Liver (tissue), 9 donors: ENCODE data around the gene PLA2R1. TPM values are rescaled to one million over a fixed set of nuclear protein-coding genes. Genes with fewer than 3 reads are reported as not detected.

Experiments
- DNase-seq: peaks from one replicate; pipeline ENCODE4 v3.0.0-alpha.2; 2017; ENCODE audit warnings: low spot score
- H3K27ac ChIP-seq, 2 donors: one replicate each; pipeline ENCODE4 v1.7.0; 2013; ENCODE audit warnings: inconsistent platforms in 2 of 2, low read length in 2 of 2, control low read depth in 1 of 2, low read depth in 1 of 2, mild to moderate bottlenecking in 1 of 2
- H3K27me3 ChIP-seq, 4 donors: one replicate each; pipeline versions ENCODE4 v1.6.1 to v1.7.0; 2013; ENCODE audit warnings: low read length in 3 of 4, inconsistent platforms in 1 of 4, mild to moderate bottlenecking in 1 of 4, moderate library complexity in 1 of 4; ENCODE audit not compliant: control insufficient read depth in 4 of 4, insufficient read depth in 4 of 4
- H3K36me3 ChIP-seq, 4 donors: one replicate each; pipeline versions ENCODE4 v1.6.1 to v1.7.0; 2013; ENCODE audit warnings: low read length in 3 of 4, mild to moderate bottlenecking in 3 of 4, low read depth in 1 of 4, moderate library complexity in 1 of 4; ENCODE audit not compliant: control insufficient read depth in 4 of 4, insufficient read depth in 3 of 4
- H3K4me1 ChIP-seq, 4 donors: one replicate each; pipeline versions ENCODE4 v1.6.1 to v1.7.0; 2013; ENCODE audit warnings: low read length in 3 of 4, mild to moderate bottlenecking in 3 of 4, moderate library complexity in 1 of 4; ENCODE audit not compliant: control insufficient read depth in 4 of 4, insufficient read depth in 4 of 4
- H3K4me3 ChIP-seq, 3 donors: one replicate each; pipeline versions ENCODE4 v1.6.1 to v1.7.0; 2013; ENCODE audit warnings: low read length in 3 of 3, control low read depth in 1 of 3, low read depth in 1 of 3, mild to moderate bottlenecking in 1 of 3
- H3K9ac ChIP-seq, 2 donors: one replicate each; pipeline ENCODE4 v1.7.0; 2013; ENCODE audit warnings: low read length in 2 of 2, mild to moderate bottlenecking in 2 of 2, moderate library complexity in 2 of 2, control low read depth in 1 of 2, low read depth in 1 of 2
- H3K9me3 ChIP-seq, 4 donors: one replicate each; pipeline versions ENCODE4 v1.6.1 to v1.7.0; 2013; ENCODE audit warnings: low read length in 3 of 4; ENCODE audit not compliant: control insufficient read depth in 4 of 4
- ATF3 ChIP-seq: IDR thresholded peaks from 2 replicates; pipeline ENCODE4 v1.6.1; 2016; ENCODE audit warnings: antibody characterized with exemption
- EGR1 ChIP-seq, 2 donors: IDR thresholded peaks; 2 replicates each; pipeline ENCODE4 v1.6.1; 2016 to 2018; ENCODE audit warnings: antibody characterized with exemption in 2 of 2, low read depth in 2 of 2
- FOXA1 ChIP-seq: IDR thresholded peaks from 2 replicates; pipeline ENCODE4 v1.6.1; 2016; ENCODE audit warnings: antibody characterized with exemption
- FOXA2 ChIP-seq: IDR thresholded peaks from 2 replicates; pipeline ENCODE4 v1.6.1; 2016; ENCODE audit warnings: antibody characterized with exemption
- GABPA ChIP-seq, 2 donors: IDR thresholded peaks in 1 of 2; conservative IDR thresholded peaks in 1 of 2; 2 replicates each; pipeline ENCODE4 v1.6.1; 2016; ENCODE audit warnings: antibody characterized with exemption in 2 of 2, mild to moderate bottlenecking in 1 of 2, moderate library complexity in 1 of 2
- HNF4A ChIP-seq, 2 donors: conservative IDR thresholded peaks; 2 replicates each; pipeline ENCODE4 v1.6.1; 2016; ENCODE audit warnings: antibody characterized with exemption in 2 of 2, mild to moderate bottlenecking in 2 of 2
- HNF4G ChIP-seq: IDR thresholded peaks from 2 replicates; pipeline ENCODE4 v1.6.1; 2016; ENCODE audit warnings: antibody characterized with exemption
- JUND ChIP-seq, 2 donors: IDR thresholded peaks; 2 replicates each; pipeline ENCODE4 v1.6.1; 2016; ENCODE audit warnings: antibody characterized with exemption in 2 of 2
- MAX ChIP-seq: IDR thresholded peaks from 2 replicates; pipeline ENCODE4 v1.6.1; 2016; ENCODE audit warnings: antibody characterized with exemption
- NR2F2 ChIP-seq: IDR thresholded peaks from 2 replicates; pipeline ENCODE4 v1.6.1; 2016; ENCODE audit warnings: antibody characterized with exemption
- RAD21 ChIP-seq, 2 donors: IDR thresholded peaks; 2 replicates each; pipeline ENCODE4 v1.6.1; 2016; ENCODE audit warnings: antibody characterized with exemption in 2 of 2, mild to moderate bottlenecking in 2 of 2
- RXRA ChIP-seq, 2 donors: IDR thresholded peaks; 2 replicates each; pipeline ENCODE4 v1.6.1; 2017 to 2018; ENCODE audit warnings: antibody characterized with exemption in 2 of 2, mild to moderate bottlenecking in 1 of 2
- SP1 ChIP-seq: IDR thresholded peaks from 2 replicates; pipeline ENCODE4 v1.6.1; 2018; ENCODE audit warnings: antibody characterized with exemption, mild to moderate bottlenecking
- TAF1 ChIP-seq: conservative IDR thresholded peaks from 2 replicates; pipeline ENCODE4 v1.6.1; 2016; ENCODE audit warnings: antibody characterized with exemption, mild to moderate bottlenecking
- YY1 ChIP-seq: IDR thresholded peaks from 2 replicates; pipeline ENCODE4 v1.6.1; 2016; ENCODE audit warnings: antibody characterized with exemption, mild to moderate bottlenecking
- ZBTB33 ChIP-seq: IDR thresholded peaks from 2 replicates; pipeline ENCODE4 v1.6.1; 2016; ENCODE audit warnings: antibody characterized with exemption
- WGBS: extraction: QIAGEN DNeasy Blood & Tissue Kit; methylation state at CpG from one replicate; pipeline ENCODE4 v1.1.7; 2013; 5-methylcytosine and 5-hydroxymethylcytosine counted together
- polyA plus RNA-seq, 2 donors: library from polyadenylated mRNA; stranded (reverse) in 1 of 2; unstranded in 1 of 2; fragments of 200-250 nt in 1 of 2; fragments of >200 nt in 1 of 2; fragmentation: Nextera tagmentation in 1 of 2; extraction: Ambion mirVana in 1 of 2; gene quantifications; one replicate each; pipeline versions ENCODE4 v1.2.1 to v1.2.3, GENCODE V29; 2013 to 2015
- total RNA-seq, 2 donors: library from RNA; depleted of rRNA; stranded (reverse); fragments of >200 nt; gene quantifications; one replicate each; pipeline ENCODE4 v1.2.3, GENCODE V29; 2014
- TF ChIP-seq, protein P1 (sequence below): fragments of 150-350 bp; IDR thresholded peaks from 2 replicates; pipeline ENCODE4 v1.5.1; 2017; ENCODE audit warnings: improper control_type of control experiment, low read depth, low read length; ENCODE audit not compliant: missing input control
- TF ChIP-seq, protein P2 (sequence below): IDR thresholded peaks from 2 replicates; pipeline ENCODE4 v1.6.1; 2016; ENCODE audit warnings: antibody characterized with exemption, mild to moderate bottlenecking
- donor health status: healthy.
- donor health status: healthy.
- donor health status: healthy.
- donor health status: healthy.
- donor health status: healthy.

PLA2R1 gene
- total and polyA plus RNA-seq, 4 donors: 0.61 to 2.3 (median 0.66) TPM

DNA sequence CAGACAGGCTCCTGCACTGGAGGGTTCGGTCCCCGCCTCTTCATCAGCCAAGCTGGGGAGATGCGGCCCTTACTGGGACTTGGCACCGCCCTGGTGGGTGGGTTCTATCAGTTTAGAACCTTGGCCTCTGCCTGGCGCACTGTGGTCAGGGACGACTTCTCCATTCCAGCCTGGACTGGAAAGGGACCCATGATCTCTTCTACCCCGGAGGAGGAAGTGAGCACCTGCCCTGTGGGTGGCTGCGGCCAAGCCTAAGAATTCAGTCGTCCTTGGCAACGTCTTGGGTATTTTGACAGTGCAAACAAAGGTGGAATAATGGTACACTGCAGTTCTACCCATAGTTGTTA, 157.5 kb downstream of the PLA2R1 start:
- Histone ChIP-seq H3K36me3 (no peaks in the 10 kb centered on the region), H3K27ac (no peak overlapping the region), H3K9me3 (no peaks in the 10 kb centered on the region), H3K9ac (no peak overlapping the region), H3K4me1 (peaks cover 4 to 14% (median 9%) of the 10 kb centered on the region in 4 donors), H3K4me3 (peak overlapping the region in 1 of 3 donors; percentile 43), H3K27me3 (no peaks in the 10 kb centered on the region)
- TF ChIP-seq HNF4A (conservative IDR thresholded peaks at IDR 0.05): no peak
- TF ChIP-seq, protein P1, sequence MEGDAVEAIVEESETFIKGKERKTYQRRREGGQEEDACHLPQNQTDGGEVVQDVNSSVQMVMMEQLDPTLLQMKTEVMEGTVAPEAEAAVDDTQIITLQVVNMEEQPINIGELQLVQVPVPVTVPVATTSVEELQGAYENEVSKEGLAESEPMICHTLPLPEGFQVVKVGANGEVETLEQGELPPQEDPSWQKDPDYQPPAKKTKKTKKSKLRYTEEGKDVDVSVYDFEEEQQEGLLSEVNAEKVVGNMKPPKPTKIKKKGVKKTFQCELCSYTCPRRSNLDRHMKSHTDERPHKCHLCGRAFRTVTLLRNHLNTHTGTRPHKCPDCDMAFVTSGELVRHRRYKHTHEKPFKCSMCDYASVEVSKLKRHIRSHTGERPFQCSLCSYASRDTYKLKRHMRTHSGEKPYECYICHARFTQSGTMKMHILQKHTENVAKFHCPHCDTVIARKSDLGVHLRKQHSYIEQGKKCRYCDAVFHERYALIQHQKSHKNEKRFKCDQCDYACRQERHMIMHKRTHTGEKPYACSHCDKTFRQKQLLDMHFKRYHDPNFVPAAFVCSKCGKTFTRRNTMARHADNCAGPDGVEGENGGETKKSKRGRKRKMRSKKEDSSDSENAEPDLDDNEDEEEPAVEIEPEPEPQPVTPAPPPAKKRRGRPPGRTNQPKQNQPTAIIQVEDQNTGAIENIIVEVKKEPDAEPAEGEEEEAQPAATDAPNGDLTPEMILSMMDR: no peak
- no peak for TF ChIP-seq RXRA (IDR thresholded peaks at IDR 0.05)
- no peak for TF ChIP-seq HNF4G
- TF ChIP-seq FOXA1: no peak
- no peak for TF ChIP-seq EGR1 (IDR thresholded peaks at IDR 0.05; ENCODE audit: low read depth in 2 of 2)
- no peak for TF ChIP-seq NR2F2
- TF ChIP-seq TAF1: no peak
- TF ChIP-seq RAD21 (IDR thresholded peaks at IDR 0.05): no peak
- TF ChIP-seq ATF3: no peak
- no peak for TF ChIP-seq YY1
- no peak for TF ChIP-seq MAX
- TF ChIP-seq FOXA2: no peak
- no peak for TF ChIP-seq ZBTB33
- TF ChIP-seq JUND (IDR thresholded peaks at IDR 0.05): no peak
- TF ChIP-seq SP1: no peak
- TF ChIP-seq, protein P2, sequence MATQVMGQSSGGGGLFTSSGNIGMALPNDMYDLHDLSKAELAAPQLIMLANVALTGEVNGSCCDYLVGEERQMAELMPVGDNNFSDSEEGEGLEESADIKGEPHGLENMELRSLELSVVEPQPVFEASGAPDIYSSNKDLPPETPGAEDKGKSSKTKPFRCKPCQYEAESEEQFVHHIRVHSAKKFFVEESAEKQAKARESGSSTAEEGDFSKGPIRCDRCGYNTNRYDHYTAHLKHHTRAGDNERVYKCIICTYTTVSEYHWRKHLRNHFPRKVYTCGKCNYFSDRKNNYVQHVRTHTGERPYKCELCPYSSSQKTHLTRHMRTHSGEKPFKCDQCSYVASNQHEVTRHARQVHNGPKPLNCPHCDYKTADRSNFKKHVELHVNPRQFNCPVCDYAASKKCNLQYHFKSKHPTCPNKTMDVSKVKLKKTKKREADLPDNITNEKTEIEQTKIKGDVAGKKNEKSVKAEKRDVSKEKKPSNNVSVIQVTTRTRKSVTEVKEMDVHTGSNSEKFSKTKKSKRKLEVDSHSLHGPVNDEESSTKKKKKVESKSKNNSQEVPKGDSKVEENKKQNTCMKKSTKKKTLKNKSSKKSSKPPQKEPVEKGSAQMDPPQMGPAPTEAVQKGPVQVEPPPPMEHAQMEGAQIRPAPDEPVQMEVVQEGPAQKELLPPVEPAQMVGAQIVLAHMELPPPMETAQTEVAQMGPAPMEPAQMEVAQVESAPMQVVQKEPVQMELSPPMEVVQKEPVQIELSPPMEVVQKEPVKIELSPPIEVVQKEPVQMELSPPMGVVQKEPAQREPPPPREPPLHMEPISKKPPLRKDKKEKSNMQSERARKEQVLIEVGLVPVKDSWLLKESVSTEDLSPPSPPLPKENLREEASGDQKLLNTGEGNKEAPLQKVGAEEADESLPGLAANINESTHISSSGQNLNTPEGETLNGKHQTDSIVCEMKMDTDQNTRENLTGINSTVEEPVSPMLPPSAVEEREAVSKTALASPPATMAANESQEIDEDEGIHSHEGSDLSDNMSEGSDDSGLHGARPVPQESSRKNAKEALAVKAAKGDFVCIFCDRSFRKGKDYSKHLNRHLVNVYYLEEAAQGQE: no peak
- TF ChIP-seq GABPA (IDR thresholded peaks at IDR 0.05 in 1 of 2, conservative IDR thresholded peaks at IDR 0.05 in 1 of 2): no peak
- DNase-seq: no peak
- WGBS: 37% methylated on average over 10 of the region's 10 CpGs
